GM12872 (cell line): ENCODE measurements around the gene PCOLCE2.

ENCODE experiments used
- TF ChIP-seq, protein P1 (sequence below): IDR thresholded peaks from 3 replicates; pipeline ENCODE4 v1.5.1; 2011; ENCODE audit warnings: low read depth, mild to moderate bottlenecking, low read length, moderate library complexity; ENCODE audit not compliant: insufficient read depth

Gene PCOLCE2

DNA sequence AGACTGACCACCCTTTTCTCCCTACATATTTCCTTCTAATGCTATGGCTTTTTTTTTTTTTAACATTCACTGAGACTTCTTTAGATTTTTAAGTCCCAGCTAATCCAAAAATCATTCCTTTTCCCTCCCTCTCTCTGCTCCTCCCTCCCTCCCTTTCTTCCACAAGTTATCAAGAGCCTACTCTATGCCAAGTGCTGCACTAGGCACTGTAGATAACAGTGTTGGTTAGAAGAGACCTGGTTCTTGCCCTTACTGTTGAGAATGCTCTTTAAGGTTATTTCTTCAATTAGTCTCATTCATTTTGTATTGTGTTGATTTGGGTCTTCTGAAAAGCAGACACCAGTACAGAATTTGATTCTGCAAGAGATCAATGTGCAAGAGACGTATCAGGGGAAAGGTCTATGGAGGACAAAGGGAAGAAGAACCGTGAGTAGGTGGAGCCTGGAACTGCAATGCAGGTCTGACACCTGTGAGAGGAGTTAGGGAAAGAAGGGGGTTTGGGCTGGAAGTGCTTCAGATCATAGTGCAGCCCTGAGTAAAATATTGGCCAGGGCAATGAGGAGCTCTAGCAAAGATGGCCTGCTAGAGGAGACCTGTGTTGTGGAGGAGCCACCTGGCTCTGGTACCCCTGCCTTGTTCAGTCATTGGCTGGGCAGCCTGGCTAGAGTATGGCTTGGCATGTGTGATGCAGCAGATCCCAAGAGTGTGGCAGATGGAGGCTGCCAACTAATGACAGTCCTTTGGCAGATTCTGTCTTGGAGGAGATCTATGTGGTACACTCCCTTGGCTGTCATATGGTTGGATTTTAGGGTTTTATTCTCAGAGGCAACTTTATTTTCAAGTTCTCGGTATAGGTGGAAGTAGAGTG, 9.7 kb upstream of the PCOLCE2 start:
- TF ChIP-seq, protein P1, sequence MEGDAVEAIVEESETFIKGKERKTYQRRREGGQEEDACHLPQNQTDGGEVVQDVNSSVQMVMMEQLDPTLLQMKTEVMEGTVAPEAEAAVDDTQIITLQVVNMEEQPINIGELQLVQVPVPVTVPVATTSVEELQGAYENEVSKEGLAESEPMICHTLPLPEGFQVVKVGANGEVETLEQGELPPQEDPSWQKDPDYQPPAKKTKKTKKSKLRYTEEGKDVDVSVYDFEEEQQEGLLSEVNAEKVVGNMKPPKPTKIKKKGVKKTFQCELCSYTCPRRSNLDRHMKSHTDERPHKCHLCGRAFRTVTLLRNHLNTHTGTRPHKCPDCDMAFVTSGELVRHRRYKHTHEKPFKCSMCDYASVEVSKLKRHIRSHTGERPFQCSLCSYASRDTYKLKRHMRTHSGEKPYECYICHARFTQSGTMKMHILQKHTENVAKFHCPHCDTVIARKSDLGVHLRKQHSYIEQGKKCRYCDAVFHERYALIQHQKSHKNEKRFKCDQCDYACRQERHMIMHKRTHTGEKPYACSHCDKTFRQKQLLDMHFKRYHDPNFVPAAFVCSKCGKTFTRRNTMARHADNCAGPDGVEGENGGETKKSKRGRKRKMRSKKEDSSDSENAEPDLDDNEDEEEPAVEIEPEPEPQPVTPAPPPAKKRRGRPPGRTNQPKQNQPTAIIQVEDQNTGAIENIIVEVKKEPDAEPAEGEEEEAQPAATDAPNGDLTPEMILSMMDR: no peak

DNA sequence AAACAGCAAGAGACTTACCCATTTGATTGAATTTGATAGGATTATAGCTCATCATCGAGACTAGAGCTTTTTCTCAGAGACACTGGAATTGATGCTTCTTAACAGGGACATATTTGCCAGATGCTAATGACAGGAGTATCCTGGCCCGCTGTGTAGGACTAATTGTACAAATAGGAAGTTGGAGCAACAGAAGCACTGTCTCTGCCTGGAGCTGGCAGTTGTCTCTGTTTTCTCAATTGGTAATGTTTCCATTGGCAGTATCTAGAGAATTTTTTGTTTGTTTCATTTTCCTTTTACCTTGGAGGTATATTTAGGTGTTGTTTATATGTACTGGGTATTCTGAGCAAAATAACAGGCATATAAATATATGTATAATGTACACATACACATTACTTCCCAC, 8.9 kb upstream of the PCOLCE2 start:
- TF ChIP-seq, protein P1: no peak

DNA sequence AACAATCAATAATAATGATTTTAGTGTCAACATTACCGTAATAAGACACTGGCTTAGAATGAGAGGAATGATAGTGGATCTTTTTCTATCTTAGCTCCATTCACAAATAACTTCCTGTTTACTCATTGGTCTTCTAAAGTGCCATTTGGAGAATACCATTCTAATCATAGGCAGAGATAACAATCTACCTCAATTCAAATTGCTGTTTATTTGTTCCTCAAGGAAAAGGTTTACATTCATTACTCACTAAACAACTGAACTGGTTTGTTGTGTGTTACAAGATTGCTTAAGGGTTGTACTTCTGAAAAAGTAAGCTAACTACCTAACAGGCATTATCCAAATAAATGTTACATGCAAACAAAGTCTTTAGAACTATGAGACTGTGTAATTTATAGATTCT, 8.1 kb upstream of the PCOLCE2 start:
- TF ChIP-seq, protein P1: no peak

DNA sequence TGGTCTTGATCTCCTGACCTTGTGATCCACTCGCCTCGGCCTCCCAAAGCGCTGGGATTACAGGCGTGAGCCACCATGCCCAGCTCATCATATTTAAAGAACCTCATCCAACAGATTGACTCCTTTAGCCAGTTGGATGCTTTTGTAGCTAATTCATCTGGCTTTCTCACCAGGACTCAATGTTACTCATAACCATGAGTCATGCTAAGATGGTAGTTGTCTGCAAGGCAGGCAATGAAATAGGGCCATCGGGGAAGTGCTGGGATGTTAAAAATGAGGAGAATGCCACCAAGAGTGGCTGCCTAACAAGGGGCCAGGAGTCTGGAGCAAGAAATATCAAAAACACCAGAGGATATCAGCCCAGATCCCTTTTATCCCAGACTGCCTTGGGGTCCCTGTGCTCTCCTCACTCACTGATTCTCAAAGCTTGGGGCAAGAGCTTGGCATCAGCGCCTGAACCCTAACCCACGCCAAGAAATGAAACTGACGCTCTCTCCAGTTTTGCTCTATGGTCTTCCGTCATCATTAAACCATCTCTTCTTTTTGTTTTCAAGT, 7.4 kb upstream of the PCOLCE2 start:
- TF ChIP-seq, protein P1: no peak

DNA sequence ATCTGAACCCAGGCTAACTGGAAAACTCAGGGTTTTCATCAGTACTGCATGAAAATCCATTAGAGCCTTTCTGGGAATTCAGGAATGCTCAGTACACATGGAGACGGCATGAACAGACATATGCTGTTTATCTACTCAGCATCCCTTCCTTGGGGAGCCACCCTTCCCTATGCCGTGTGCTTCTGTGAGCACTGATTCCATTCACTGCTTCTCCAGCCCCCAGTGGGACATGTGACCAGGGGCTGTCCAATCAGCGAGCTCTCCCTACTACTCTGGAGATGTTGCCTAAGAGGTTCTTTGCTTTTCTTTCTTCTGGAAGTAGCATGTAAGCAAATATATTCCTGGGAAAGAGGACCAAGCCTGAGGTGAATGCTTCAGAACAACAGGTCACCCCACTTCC, 5.6 kb upstream of the PCOLCE2 start:
- TF ChIP-seq, protein P1: no peak

DNA sequence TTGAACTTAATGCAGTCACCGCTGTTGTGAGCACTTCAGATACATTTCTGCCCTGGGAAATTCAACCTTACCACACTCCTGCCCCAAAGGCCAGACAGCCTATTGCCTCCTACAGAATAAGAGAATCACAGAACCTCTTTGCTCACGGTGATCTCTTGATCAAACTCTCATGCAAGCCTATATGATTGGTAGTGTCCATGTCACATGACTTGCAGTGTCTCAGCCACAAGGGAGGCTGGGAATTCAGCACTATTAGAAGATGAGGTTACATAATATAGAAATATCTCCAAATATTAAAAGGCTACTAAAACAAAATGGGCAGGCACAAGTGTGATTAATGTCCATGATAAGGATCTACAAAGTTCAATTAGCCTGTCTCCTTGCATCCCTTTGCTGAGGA, 3.8 kb upstream of the PCOLCE2 start:
- TF ChIP-seq, protein P1: no peak

DNA sequence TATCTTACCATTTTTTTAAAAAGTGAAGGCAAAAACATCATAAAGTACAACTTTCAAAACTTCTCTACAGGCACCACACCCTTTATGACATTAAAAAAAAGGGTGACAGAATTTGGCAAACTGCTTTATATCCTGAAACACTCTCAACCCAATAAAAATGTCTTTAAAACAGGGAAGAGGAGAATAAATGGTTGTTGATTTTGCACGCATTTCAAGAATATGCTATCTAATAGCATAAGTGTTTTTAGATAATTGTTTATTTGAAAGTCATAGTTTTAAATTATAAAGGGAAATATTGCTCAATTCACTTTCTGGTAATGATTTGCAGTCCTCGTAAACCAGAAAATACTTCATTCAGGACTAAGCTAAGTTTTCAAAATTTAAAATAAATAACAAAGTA, 1.7 kb upstream of the PCOLCE2 start:
- TF ChIP-seq, protein P1: no peak
